ENCODE measurements around the gene KIAA1217. TPM values are rescaled to one million over a fixed set of nuclear protein-coding genes. Genes with fewer than 3 reads are reported as not detected.

Gene KIAA1217
- total RNA-seq, 1 experiment from 2014 or later = 171 TPM

DNA sequence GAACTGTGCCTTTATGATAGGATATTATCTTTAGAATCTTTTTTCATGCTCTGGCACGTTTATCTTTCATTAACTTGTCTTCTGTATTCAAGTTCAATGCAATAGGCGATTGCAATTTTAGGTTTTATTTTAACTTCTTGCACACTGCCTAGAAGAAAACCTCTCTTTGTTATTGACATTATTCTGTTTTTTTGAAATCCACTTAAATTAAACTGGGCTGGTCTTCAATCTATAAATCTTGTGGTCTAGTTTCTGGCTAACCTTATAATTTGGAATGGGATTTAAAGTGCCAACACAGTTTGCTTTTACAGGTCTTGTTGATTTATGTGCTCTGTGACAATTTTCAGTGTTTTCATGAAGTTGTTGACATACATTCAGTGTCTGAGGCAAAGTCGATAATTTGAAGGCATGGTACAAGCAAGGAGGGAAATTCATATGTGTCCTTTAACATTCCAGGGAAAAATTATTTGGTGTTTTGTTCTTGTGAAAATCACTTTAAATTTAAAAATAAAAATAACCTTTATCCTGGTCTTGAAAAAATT, 240.9 kb downstream of the KIAA1217 start:
- Histone ChIP-seq H3K27me3 (replicated peaks; ENCODE audit: control insufficient read depth, insufficient read depth, low read length) (no peaks in the 10 kb centered on the region), H3K36me3 (ENCODE audit: control insufficient read depth, insufficient read depth, low read length) (no peaks in the 10 kb centered on the region), H3K4me1 (peaks cover 12% of the 10 kb centered on the region), H3K9me3 (no peaks in the 10 kb centered on the region), H3K4me3 (ENCODE audit: low read depth, low read length) (no peak overlapping the region)
- no peak overlapping the region for H3K4me3 Mint-ChIP-seq (ENCODE audit: unreplicated experiment)
- CTCF ChIA-PET = no interaction called here
- no peaks in the 10 kb centered on the region for H3K27me3 Mint-ChIP-seq (ENCODE audit: insufficient read depth, unreplicated experiment)
- no peaks in the 10 kb centered on the region for H3K9me3 Mint-ChIP-seq (ENCODE audit: unreplicated experiment)
- H3K27ac Mint-ChIP-seq (ENCODE audit: unreplicated experiment) = no peak overlapping the region
- H3K4me1 Mint-ChIP-seq (ENCODE audit: low read depth, unreplicated experiment) = peaks cover 33% of the 10 kb centered on the region
- POLR2A ChIA-PET = interaction anchor here (0.5 kb wide), 1 partner anchor 241 kb away, joined by 3 read pairs; the partner anchor contains the start of gene KIAA1217
- BruUV-seq (replicated peaks) = no TSS peak
- intact Hi-C loops (cut with micrococcal nuclease; ENCODE audit: unreplicated experiment) = no loop called here
- DNase-seq = no peak
- peaks cover 69% of the 10 kb centered on the region for H3K36me3 Mint-ChIP-seq (ENCODE audit: insufficient read depth, unreplicated experiment)
- no peak for TF ChIP-seq CTCF (IDR thresholded peaks at IDR 0.05; ENCODE audit: insufficient read depth in 1 of 2, low read depth in 1 of 2, low read length in 1 of 2, severe bottlenecking in 1 of 2, unreplicated experiment in 1 of 2)

- DNase-seq = no peak
- POLR2A ChIA-PET = no interaction called here
- peaks cover 73% of the 10 kb centered on the region for H3K36me3 Mint-ChIP-seq (ENCODE audit: insufficient read depth, unreplicated experiment)
- no peak overlapping the region for H3K4me3 Mint-ChIP-seq (ENCODE audit: unreplicated experiment)
- TF ChIP-seq CTCF (IDR thresholded peaks at IDR 0.05; ENCODE audit: insufficient read depth in 1 of 2, low read depth in 1 of 2, low read length in 1 of 2, severe bottlenecking in 1 of 2, unreplicated experiment in 1 of 2) = no peak
- H3K27me3 Mint-ChIP-seq (ENCODE audit: insufficient read depth, unreplicated experiment) = no peaks in the 10 kb centered on the region
- CTCF ChIA-PET = no interaction called here
- H3K9me3 Mint-ChIP-seq (ENCODE audit: unreplicated experiment) = no peaks in the 10 kb centered on the region
- no peaks in the 10 kb centered on the region for H3K27me3 ChIP-seq (replicated peaks; ENCODE audit: control insufficient read depth, insufficient read depth, low read length)
- no peaks in the 10 kb centered on the region for H3K36me3 ChIP-seq (ENCODE audit: control insufficient read depth, insufficient read depth, low read length)
- H3K4me1 Mint-ChIP-seq (ENCODE audit: low read depth, unreplicated experiment) = peaks cover 45% of the 10 kb centered on the region
- no peaks in the 10 kb centered on the region for H3K9me3 ChIP-seq
- H3K27ac Mint-ChIP-seq (ENCODE audit: unreplicated experiment) = peak overlapping the region; percentile 64
- BruUV-seq (replicated peaks) = no TSS peak
- H3K4me1 ChIP-seq = peaks cover 17% of the 10 kb centered on the region
- H3K4me3 ChIP-seq (ENCODE audit: low read depth, low read length) = no peak overlapping the region
- intact Hi-C loops (cut with micrococcal nuclease; ENCODE audit: unreplicated experiment) = no loop called here
Observed at GRCh38 chr10:24451325-24451820, 242.4 kb downstream of the KIAA1217 start.

- Mint-ChIP-seq H3K4me3 (ENCODE audit: unreplicated experiment) (no peak overlapping the region), H3K36me3 (ENCODE audit: insufficient read depth, unreplicated experiment) (peaks cover 69% of the 10 kb centered on the region), H3K27me3 (ENCODE audit: insufficient read depth, unreplicated experiment) (no peaks in the 10 kb centered on the region), H3K27ac (ENCODE audit: unreplicated experiment) (peak overlapping the region; percentile 64), H3K9me3 (ENCODE audit: unreplicated experiment) (no peaks in the 10 kb centered on the region), H3K4me1 (ENCODE audit: low read depth, unreplicated experiment) (peaks cover 44% of the 10 kb centered on the region)
- BruUV-seq (replicated peaks) = no TSS peak
- Histone ChIP-seq H3K36me3 (ENCODE audit: control insufficient read depth, insufficient read depth, low read length) (no peaks in the 10 kb centered on the region), H3K4me1 (peaks cover 21% of the 10 kb centered on the region), H3K4me3 (ENCODE audit: low read depth, low read length) (no peak overlapping the region), H3K9me3 (no peaks in the 10 kb centered on the region), H3K27me3 (replicated peaks; ENCODE audit: control insufficient read depth, insufficient read depth, low read length) (no peaks in the 10 kb centered on the region)
- no peak for TF ChIP-seq CTCF (IDR thresholded peaks at IDR 0.05; ENCODE audit: insufficient read depth in 1 of 2, low read depth in 1 of 2, low read length in 1 of 2, severe bottlenecking in 1 of 2, unreplicated experiment in 1 of 2)
- ChIA-PET CTCF (no interaction called here), POLR2A (no interaction called here)
- DNase-seq = no peak
- intact Hi-C loops (cut with micrococcal nuclease; ENCODE audit: unreplicated experiment) = loop anchor here (2.0 kb wide), 1 partner anchor 19 kb away; no protein-coding TSS in a partner anchor
Observed at GRCh38 chr10:24452030-24452429, 243.1 kb downstream of the KIAA1217 start.

Data from Caco-2 (cell line).